Measurements from ENCODE around the gene ERGIC1. TPM values are rescaled to one million over a fixed set of nuclear protein-coding genes. Genes with fewer than 3 reads are reported as not detected.

The ERGIC1 gene
- total and polyA plus RNA-seq, 2 of the 13 experiments (the other 11 are each of a cell fraction or from before 2014, with no cell fraction given): 78.5 to 184 TPM

DNA sequence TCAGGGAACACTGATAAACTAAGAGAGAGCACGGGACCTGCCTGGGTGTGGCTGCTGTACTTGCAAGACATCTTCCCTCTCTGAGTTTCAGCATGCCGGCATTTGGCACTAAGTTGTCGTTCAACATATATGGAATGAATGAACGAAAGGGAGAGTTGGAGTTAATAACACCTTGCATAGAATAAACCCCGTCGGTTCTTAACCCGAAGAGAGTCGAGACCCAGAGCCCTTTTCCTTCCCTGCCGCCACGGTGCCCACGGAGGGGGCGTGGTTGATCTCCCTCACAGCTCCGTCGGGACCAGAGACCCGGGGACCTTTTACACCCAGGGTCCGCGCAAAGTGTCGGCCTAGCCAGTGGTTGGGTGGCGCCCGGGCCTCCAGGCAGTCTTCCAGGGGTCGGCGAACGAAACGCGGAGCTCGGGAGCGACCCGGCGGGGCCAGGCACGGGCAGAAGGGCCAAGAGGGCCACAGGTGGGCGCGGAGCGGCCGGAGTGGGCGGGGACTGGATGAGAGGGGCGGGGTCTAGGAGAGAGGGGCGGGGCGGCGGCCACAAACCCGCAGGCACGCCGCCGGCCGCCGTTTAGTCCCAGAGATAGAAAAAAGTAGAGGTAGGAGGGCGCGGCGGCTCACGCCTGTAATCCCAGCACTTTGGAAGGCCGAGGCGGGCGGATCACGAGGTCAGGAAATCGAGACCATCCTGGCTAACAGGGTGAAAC is 124.4 kb downstream of the ERGIC1 start (continued):
- TF ChIP-seq, protein P1, sequence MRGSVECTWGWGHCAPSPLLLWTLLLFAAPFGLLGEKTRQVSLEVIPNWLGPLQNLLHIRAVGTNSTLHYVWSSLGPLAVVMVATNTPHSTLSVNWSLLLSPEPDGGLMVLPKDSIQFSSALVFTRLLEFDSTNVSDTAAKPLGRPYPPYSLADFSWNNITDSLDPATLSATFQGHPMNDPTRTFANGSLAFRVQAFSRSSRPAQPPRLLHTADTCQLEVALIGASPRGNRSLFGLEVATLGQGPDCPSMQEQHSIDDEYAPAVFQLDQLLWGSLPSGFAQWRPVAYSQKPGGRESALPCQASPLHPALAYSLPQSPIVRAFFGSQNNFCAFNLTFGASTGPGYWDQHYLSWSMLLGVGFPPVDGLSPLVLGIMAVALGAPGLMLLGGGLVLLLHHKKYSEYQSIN (CRISPR knock-in tag; IDR thresholded peaks at IDR 0.05; ENCODE audit: borderline replicate concordance): no peak
- TF ChIP-seq PRMT3 (CRISPR knock-in tag; IDR thresholded peaks at IDR 0.05; ENCODE audit: borderline replicate concordance, low read depth) (no peak), ZNF136 (CRISPR knock-in tag; IDR thresholded peaks at IDR 0.05; ENCODE audit: low read depth) (no peak), ZNF451 (CRISPR knock-in tag; IDR thresholded peaks at IDR 0.05) (no peak), ZBTB10 (CRISPR knock-in tag; IDR thresholded peaks at IDR 0.05; ENCODE audit: borderline replicate concordance) (no peak), ZNF770 (CRISPR knock-in tag; IDR thresholded peaks at IDR 0.05) (no peak; the same call in 1 of the 2 replicates), ZNF326 (CRISPR knock-in tag; IDR thresholded peaks at IDR 0.05; ENCODE audit: borderline replicate concordance) (no peak), ZKSCAN1 (IDR thresholded peaks at IDR 0.05; ENCODE audit: low read length) (no peak), ARNTL (CRISPR knock-in tag; IDR thresholded peaks at IDR 0.05) (no peak), KAT8 (CRISPR knock-in tag; IDR thresholded peaks at IDR 0.05) (no peak), KLF13 (CRISPR knock-in tag; IDR thresholded peaks at IDR 0.05) (no peak), ZNF879 (CRISPR knock-in tag; IDR thresholded peaks at IDR 0.05) (no peak), YY1 (IDR thresholded peaks at IDR 0.05; ENCODE audit: insufficient read depth, insufficient replicate concordance, low read depth, low read length) (no peak), ZNF253 (CRISPR knock-in tag; IDR thresholded peaks at IDR 0.05; ENCODE audit: borderline replicate concordance) (0 out of 2 replicates have a peak, but pooled peaks have one; percentile 63), AKAP8 (CRISPR knock-in tag; IDR thresholded peaks at IDR 0.05) (no peak), NR2F6 (IDR thresholded peaks at IDR 0.05) (no peak), NR2F6 (CRISPR knock-in tag; IDR thresholded peaks at IDR 0.05) (no peak)
- TF ChIP-seq, protein P2, sequence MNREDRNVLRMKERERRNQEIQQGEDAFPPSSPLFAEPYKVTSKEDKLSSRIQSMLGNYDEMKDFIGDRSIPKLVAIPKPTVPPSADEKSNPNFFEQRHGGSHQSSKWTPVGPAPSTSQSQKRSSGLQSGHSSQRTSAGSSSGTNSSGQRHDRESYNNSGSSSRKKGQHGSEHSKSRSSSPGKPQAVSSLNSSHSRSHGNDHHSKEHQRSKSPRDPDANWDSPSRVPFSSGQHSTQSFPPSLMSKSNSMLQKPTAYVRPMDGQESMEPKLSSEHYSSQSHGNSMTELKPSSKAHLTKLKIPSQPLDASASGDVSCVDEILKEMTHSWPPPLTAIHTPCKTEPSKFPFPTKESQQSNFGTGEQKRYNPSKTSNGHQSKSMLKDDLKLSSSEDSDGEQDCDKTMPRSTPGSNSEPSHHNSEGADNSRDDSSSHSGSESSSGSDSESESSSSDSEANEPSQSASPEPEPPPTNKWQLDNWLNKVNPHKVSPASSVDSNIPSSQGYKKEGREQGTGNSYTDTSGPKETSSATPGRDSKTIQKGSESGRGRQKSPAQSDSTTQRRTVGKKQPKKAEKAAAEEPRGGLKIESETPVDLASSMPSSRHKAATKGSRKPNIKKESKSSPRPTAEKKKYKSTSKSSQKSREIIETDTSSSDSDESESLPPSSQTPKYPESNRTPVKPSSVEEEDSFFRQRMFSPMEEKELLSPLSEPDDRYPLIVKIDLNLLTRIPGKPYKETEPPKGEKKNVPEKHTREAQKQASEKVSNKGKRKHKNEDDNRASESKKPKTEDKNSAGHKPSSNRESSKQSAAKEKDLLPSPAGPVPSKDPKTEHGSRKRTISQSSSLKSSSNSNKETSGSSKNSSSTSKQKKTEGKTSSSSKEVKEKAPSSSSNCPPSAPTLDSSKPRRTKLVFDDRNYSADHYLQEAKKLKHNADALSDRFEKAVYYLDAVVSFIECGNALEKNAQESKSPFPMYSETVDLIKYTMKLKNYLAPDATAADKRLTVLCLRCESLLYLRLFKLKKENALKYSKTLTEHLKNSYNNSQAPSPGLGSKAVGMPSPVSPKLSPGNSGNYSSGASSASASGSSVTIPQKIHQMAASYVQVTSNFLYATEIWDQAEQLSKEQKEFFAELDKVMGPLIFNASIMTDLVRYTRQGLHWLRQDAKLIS (CRISPR knock-in tag; IDR thresholded peaks at IDR 0.05): no peak
- TF ChIP-seq, protein P3, sequence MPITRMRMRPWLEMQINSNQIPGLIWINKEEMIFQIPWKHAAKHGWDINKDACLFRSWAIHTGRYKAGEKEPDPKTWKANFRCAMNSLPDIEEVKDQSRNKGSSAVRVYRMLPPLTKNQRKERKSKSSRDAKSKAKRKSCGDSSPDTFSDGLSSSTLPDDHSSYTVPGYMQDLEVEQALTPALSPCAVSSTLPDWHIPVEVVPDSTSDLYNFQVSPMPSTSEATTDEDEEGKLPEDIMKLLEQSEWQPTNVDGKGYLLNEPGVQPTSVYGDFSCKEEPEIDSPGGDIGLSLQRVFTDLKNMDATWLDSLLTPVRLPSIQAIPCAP (CRISPR knock-in tag; IDR thresholded peaks at IDR 0.05; ENCODE audit: low read depth): no peak
